ENCODE data around the gene LAIR1. TPM values are rescaled to one million over a fixed set of nuclear protein-coding genes. Genes with fewer than 3 reads are reported as not detected.
"Not testable (repeated sequence)": the region's sequence is repeated elsewhere in the genome, so short reads cannot be mapped to it uniquely, and the experiment has no call there.

Gene LAIR1
- polyA plus RNA-seq, 1 of the 3 experiments (the other 2 are of a cell fraction): not detected

DNA sequence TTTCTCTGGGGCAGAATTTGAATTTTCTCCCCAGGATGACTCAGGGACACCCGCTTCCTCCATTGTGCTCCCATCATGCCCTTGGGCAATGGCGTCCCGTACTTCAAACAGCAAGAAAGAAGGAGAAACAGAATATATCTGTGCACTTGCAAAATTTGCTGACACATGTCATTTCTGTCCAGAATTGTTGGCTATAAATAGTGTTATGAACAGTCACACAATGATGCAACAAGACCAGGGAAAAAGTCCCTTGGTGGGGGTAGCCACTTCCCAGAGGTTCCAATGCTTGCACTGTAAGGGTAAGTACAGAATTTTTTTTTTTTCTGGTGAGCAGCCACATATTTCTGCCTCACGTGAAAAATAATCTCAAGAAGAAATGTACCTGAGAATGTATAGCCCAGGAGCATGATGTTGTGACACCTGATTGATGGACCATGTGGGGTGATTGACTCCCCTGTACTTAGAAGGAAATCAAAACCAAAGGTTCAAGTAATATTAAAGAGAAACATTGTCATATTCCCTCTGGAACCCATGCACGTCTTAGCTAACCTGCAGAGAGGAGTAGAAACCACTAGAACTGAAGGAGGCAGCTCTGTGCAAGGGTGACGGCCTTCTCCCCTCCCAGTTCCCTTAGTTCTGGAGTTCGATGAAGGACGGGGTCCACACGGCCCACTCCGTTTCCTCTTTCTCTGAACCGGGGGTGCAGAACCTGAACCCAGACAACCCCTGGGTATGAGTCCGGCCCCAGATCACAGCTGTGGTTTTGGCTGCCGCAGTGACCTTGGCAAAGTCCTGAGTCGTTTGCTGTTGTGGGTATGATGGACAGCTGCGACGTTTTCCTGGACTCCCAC, 9.3 kb upstream of the LAIR1 start:
- DNase-seq: no peak
- Histone ChIP-seq H3K9me2 (no peaks in the 10 kb centered on the region), H3K27ac (ENCODE audit: low read depth in 2 of 2, low read length in 1 of 2) (no peak overlapping the region), H4K20me1 (ENCODE audit: insufficient read depth) (no peaks in the 10 kb centered on the region), H3K4me2 (no peak overlapping the region), H3K4me3 (ENCODE audit: low read depth in 2 of 2, low read length in 1 of 2) (no peak overlapping the region), H3K4me1 (ENCODE audit: control insufficient read depth in 1 of 2, insufficient read depth in 2 of 2, low read depth in 1 of 2, low read length in 1 of 2) (no peaks in the 10 kb centered on the region), H3K79me2 (ENCODE audit: insufficient read depth) (no peaks in the 10 kb centered on the region), H3K9ac (no peak overlapping the region), H3K36me3 (replicated peaks in 1 of 2; ENCODE audit: control insufficient read depth in 1 of 2, insufficient read depth in 2 of 2, low read length in 1 of 2) (no peaks in the 10 kb centered on the region), H3K9me3 (no peaks in the 10 kb centered on the region), H2AFZ (ENCODE audit: low read depth) (no peak overlapping the region), H3K27me3 (ENCODE audit: insufficient read depth) (peaks cover 40% of the 10 kb centered on the region; the same call in 1 of the 2 replicates), H3F3A (replicated peaks; ENCODE audit: insufficient read depth) (no peaks in the 10 kb centered on the region)
- WGBS (ENCODE audit: low lambda C conversion rate): 10% methylated on average over 15 of the region's 16 CpGs
- POLR2A ChIA-PET: no interaction called here
- TF ChIP-seq MEF2A (IDR thresholded peaks at IDR 0.05; ENCODE audit: borderline replicate concordance, low read depth) (no peak), FOXM1 (IDR thresholded peaks at IDR 0.05; ENCODE audit: low read depth) (no peak), TCF12 (IDR thresholded peaks at IDR 0.05) (no peak), SIN3A (IDR thresholded peaks at IDR 0.05; ENCODE audit: borderline replicate concordance, low read depth, low read length) (no peak), GABPA (IDR thresholded peaks at IDR 0.05; ENCODE audit: low read depth) (no peak)
- TF ChIP-seq, protein P1, sequence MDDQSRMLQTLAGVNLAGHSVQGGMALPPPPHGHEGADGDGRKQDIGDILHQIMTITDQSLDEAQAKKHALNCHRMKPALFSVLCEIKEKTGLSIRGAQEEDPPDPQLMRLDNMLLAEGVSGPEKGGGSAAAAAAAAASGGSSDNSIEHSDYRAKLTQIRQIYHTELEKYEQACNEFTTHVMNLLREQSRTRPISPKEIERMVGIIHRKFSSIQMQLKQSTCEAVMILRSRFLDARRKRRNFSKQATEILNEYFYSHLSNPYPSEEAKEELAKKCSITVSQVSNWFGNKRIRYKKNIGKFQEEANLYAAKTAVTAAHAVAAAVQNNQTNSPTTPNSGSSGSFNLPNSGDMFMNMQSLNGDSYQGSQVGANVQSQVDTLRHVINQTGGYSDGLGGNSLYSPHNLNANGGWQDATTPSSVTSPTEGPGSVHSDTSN (IDR thresholded peaks at IDR 0.05): no peak
- CTCF ChIA-PET: interaction anchor here (0.6 kb wide), 1 partner anchor 759 kb away, joined by 3 read pairs; no protein-coding TSS in a partner anchor

DNA sequence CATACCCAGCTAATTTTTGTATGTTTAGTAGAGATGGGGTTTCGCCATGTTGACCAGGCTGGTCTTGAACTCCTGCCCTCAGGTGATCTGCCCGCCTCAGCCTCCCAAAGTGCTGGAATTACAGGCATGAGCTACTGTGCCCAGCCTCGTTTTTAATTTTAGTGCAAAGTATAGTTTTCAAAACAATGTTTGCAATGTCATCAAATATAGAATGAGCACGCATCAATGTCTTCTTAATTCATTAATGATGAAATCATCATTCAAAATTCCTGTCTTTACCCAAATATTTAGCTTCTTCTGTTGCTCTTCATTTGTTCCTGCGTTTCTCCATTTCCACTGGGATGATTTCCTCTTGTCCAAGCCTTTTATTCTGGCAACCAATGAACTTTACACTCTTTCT, 6.7 kb upstream of the LAIR1 start:
- H3K9me3 ChIP-seq; POLR2A ChIA-PET; H3K79me2 ChIP-seq (ENCODE audit: insufficient read depth); H3K36me3 ChIP-seq (replicated peaks in 1 of 2; ENCODE audit: control insufficient read depth in 1 of 2, insufficient read depth in 2 of 2, low read length in 1 of 2); H3K9me2 ChIP-seq; H2AFZ ChIP-seq (ENCODE audit: low read depth); H3K4me1 ChIP-seq (ENCODE audit: control insufficient read depth in 1 of 2, insufficient read depth in 2 of 2, low read depth in 1 of 2, low read length in 1 of 2); H3K4me2 ChIP-seq; H3K27ac ChIP-seq (ENCODE audit: low read depth in 2 of 2, low read length in 1 of 2); H3K9ac ChIP-seq; H3F3A ChIP-seq (replicated peaks; ENCODE audit: insufficient read depth); H4K20me1 ChIP-seq (ENCODE audit: insufficient read depth); H3K4me3 ChIP-seq (ENCODE audit: low read depth in 2 of 2, low read length in 1 of 2); DNase-seq: not testable (repeated sequence)
- CTCF ChIA-PET: interaction anchor here (0.9 to 1.4 kb wide), 2 partner anchors 17 to 20 kb away, joined by 3 to 5 read pairs; no protein-coding TSS in a partner anchor
- H3K27me3 ChIP-seq (ENCODE audit: insufficient read depth): peaks cover 43% of the 10 kb centered on the region; the same call in 1 of the 2 replicates
- WGBS (ENCODE audit: low lambda C conversion rate): under 1% methylated on average over 5 of the region's 5 CpGs

DNA sequence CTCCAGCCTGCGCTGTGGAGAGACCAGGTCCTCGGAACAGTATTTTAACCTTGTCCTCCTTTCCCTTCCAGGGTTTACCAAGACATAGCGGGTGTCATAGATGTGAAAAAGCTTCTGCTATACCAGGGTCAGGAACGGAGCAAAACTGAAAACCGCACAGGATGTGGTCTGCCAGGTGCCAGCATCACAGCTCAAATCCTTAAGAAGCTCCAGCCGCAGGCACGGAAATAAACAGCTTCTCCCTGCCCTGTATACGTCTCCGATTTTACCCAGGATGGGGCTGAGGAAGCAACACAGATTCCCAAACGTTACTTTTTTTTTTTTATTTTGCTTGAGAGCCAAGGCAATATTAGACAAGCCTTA, 5.7 kb upstream of the LAIR1 start:
- H3K9ac ChIP-seq; H3K4me2 ChIP-seq; H3K79me2 ChIP-seq (ENCODE audit: insufficient read depth); CTCF ChIA-PET; H3K4me1 ChIP-seq (ENCODE audit: control insufficient read depth in 1 of 2, insufficient read depth in 2 of 2, low read depth in 1 of 2, low read length in 1 of 2); H3K9me2 ChIP-seq; POLR2A ChIA-PET; H3F3A ChIP-seq (replicated peaks; ENCODE audit: insufficient read depth); DNase-seq; H3K36me3 ChIP-seq (replicated peaks in 1 of 2; ENCODE audit: control insufficient read depth in 1 of 2, insufficient read depth in 2 of 2, low read length in 1 of 2); H3K27ac ChIP-seq (ENCODE audit: low read depth in 2 of 2, low read length in 1 of 2); H3K9me3 ChIP-seq; H2AFZ ChIP-seq (ENCODE audit: low read depth); H3K4me3 ChIP-seq (ENCODE audit: low read depth in 2 of 2, low read length in 1 of 2); H4K20me1 ChIP-seq (ENCODE audit: insufficient read depth): not testable (repeated sequence)
- WGBS (ENCODE audit: low lambda C conversion rate): 16% methylated on average over 5 of the region's 10 CpGs
- peaks cover 46% of the 10 kb centered on the region; the same call in 1 of the 2 replicates for H3K27me3 ChIP-seq (ENCODE audit: insufficient read depth)

DNA sequence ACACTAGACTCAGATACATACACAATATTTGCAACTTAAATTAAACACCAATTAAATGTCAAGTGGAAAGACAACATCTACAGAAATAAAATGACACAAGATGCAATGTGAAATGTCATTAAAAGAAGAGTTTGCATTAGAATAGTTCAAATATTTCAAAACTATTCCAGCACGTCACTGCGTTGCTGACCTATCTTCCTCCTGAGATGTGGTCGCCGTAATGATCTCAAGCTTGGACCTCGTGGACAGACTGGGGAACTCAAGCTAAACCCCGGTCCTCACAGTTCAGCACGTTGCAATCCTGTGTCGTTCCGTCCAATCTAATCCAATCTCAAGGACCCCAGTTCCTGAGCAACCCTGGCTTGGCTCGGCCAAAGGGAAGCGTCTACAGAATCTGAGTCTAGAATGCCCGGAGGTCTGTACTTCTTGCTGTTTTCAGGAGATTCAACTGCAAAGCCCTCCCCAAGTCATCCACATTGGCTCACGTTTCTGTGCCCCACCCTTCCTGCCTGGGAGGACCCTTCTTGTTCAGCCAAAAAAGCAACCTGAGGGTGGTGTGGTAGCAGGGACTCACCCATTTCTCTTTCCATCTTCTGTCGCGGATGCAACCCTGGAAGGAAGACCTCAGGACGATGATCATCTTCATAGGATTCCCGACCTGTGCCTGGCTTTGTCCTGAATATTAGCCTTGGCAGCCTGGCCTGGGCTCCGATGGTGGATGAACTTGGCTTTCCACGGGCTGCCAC, 5.1 kb upstream of the LAIR1 start:
- H3K27ac ChIP-seq (ENCODE audit: low read depth in 2 of 2, low read length in 1 of 2); H3K4me2 ChIP-seq; H3F3A ChIP-seq (replicated peaks; ENCODE audit: insufficient read depth); H4K20me1 ChIP-seq (ENCODE audit: insufficient read depth); DNase-seq; H3K9ac ChIP-seq; H3K4me1 ChIP-seq (ENCODE audit: control insufficient read depth in 1 of 2, insufficient read depth in 2 of 2, low read depth in 1 of 2, low read length in 1 of 2); H3K4me3 ChIP-seq (ENCODE audit: low read depth in 2 of 2, low read length in 1 of 2); H3K36me3 ChIP-seq (replicated peaks in 1 of 2; ENCODE audit: control insufficient read depth in 1 of 2, insufficient read depth in 2 of 2, low read length in 1 of 2); H3K9me3 ChIP-seq; H2AFZ ChIP-seq (ENCODE audit: low read depth); POLR2A ChIA-PET; H3K9me2 ChIP-seq; H3K79me2 ChIP-seq (ENCODE audit: insufficient read depth): not testable (repeated sequence)
- CTCF ChIA-PET: interaction anchor here (1.8 kb wide), 1 partner anchor 21 kb away, joined by 6 read pairs; no protein-coding TSS in a partner anchor
- H3K27me3 ChIP-seq (ENCODE audit: insufficient read depth): peaks cover 50% of the 10 kb centered on the region; the same call in 1 of the 2 replicates
- 16% methylated on average over 14 of the region's 19 CpGs for WGBS (ENCODE audit: low lambda C conversion rate)
